HepG2 (cell line): Measurements from ENCODE around the gene STRN3. TPM values are rescaled to one million over a fixed set of nuclear protein-coding genes. Genes with fewer than 3 reads are reported as not detected.

Experiments used
- CHCHD3 ChIP-seq: sonication (generic); formaldehyde crosslinking; IDR thresholded peaks from 2 replicates; pipeline ENCODE4 v1.8.0; 2022; ENCODE audit warnings: mild to moderate bottlenecking, missing genetic modification reagents, moderate library complexity
- CREB1 ChIP-seq, 2 experiments: fragments of 450-650 bp in 1 of 2; IDR thresholded peaks; 2 replicates each; pipeline ENCODE4 v1.6.1; 2016 to 2017; ENCODE audit warnings: control low read depth in 1 of 2, mild to moderate bottlenecking in 1 of 2, missing compliant biosample characterization in 1 of 2, missing genetic modification characterization in 1 of 2
- DNMT3B ChIP-seq: conservative IDR thresholded peaks from 2 replicates; pipeline ENCODE4 v1.6.1; 2016; ENCODE audit warnings: missing biosample characterization, control low read depth
- FOXA3 ChIP-seq: IDR thresholded peaks from 2 replicates; pipeline ENCODE4 v1.6.1; 2016; ENCODE audit warnings: missing genetic modification reagents, missing compliant biosample characterization
- GATAD1 ChIP-seq: IDR thresholded peaks from 2 replicates; pipeline ENCODE4 v1.6.1; 2016; ENCODE audit warnings: missing genetic modification reagents, missing compliant biosample characterization
- JUND ChIP-seq: sonication (generic); formaldehyde crosslinking; IDR thresholded peaks from 2 replicates; pipeline ENCODE4 v1.8.0; 2022; ENCODE audit warnings: mild to moderate bottlenecking, missing genetic modification reagents
- KAT8 ChIP-seq: IDR thresholded peaks from 2 replicates; pipeline ENCODE4 v1.6.1; 2016; ENCODE audit warnings: missing genetic modification reagents, missing compliant biosample characterization
- KDM4B ChIP-seq: sonication (generic); formaldehyde crosslinking; IDR thresholded peaks from 2 replicates; pipeline ENCODE4 v1.4.0; 2020; ENCODE audit warnings: missing genetic modification reagents
- MAFK ChIP-seq, 2 experiments: IDR thresholded peaks in 1 of 2; conservative IDR thresholded peaks in 1 of 2; 2 replicates each; pipeline ENCODE4 v1.6.1; 2011; ENCODE audit warnings: improper control_type of control experiment in 2 of 2, low read length in 2 of 2
- POLR2G ChIP-seq: fragments of 200-400 bp; formaldehyde crosslinking; IDR thresholded peaks from 2 replicates; pipeline ENCODE4 v1.6.1; 2018; ENCODE audit warnings: mild to moderate bottlenecking, low read depth, low read length, moderate library complexity
- TOPORS ChIP-seq: sonication (generic); formaldehyde crosslinking; IDR thresholded peaks from 2 replicates; pipeline ENCODE4 v1.8.0; 2023; ENCODE audit warnings: mild to moderate bottlenecking, missing genetic modification reagents
- ZNF264 ChIP-seq: sonication (generic); formaldehyde crosslinking; IDR thresholded peaks from 2 replicates; pipeline ENCODE4 v1.4.0; 2020; ENCODE audit warnings: missing genetic modification reagents
- ZNF33B ChIP-seq: sonication (generic); formaldehyde crosslinking; IDR thresholded peaks from 2 replicates; pipeline ENCODE4 v1.5.1; 2020; ENCODE audit warnings: mild to moderate bottlenecking, missing genetic modification reagents
- polyA plus RNA-seq, 8 experiments: library from polyadenylated mRNA; depleted of rRNA in 3 of 8; stranded (reverse) in 7 of 8; unstranded in 1 of 8; fragments of >200 nt; fragmentation: Illumina TruSeq in 4 of 8; extraction: Trizol in 4 of 8; gene quantifications; 2 replicates each; pipeline versions ENCODE4 v1.2.1 to v1.2.3, GENCODE V29; 2011 to 2016; ENCODE audit warnings: low read depth in 4 of 8, missing spikeins in 1 of 8, mixed read lengths in 1 of 8; ENCODE audit not compliant: insufficient read depth in 1 of 8
- total RNA-seq, 5 experiments: library from RNA; depleted of rRNA; stranded (reverse); fragments of >200 nt; fragmentation: Illumina TruSeq; extraction: Trizol; gene quantifications; 2 replicates each; pipeline ENCODE4 v1.2.3, GENCODE V29; 2016; ENCODE audit warnings: low read depth in 1 of 5
- TF ChIP-seq, protein P1 (sequence below): sonication (generic); formaldehyde crosslinking; conservative IDR thresholded peaks from 2 replicates; pipeline ENCODE4 v1.4.0; 2020; ENCODE audit warnings: missing genetic modification reagents
- TF ChIP-seq, protein P2 (sequence below): sonication (generic); formaldehyde crosslinking; IDR thresholded peaks from 2 replicates; pipeline ENCODE4 v1.5.1; 2020; ENCODE audit warnings: missing genetic modification reagents, mild to moderate bottlenecking, borderline replicate concordance
- TF ChIP-seq, protein P3 (sequence below): sonication (generic); formaldehyde crosslinking; IDR thresholded peaks from 2 replicates; pipeline ENCODE4 v1.4.0; 2020; ENCODE audit warnings: missing genetic modification reagents
- TF ChIP-seq, protein P4 (sequence below): sonication (generic); formaldehyde crosslinking; IDR thresholded peaks from 2 replicates; pipeline ENCODE4 v1.5.0; 2020; ENCODE audit warnings: missing genetic modification reagents
- TF ChIP-seq, protein P5 (sequence below): sonication (generic); formaldehyde crosslinking; conservative IDR thresholded peaks from 2 replicates; pipeline ENCODE4 v1.4.0; 2020; ENCODE audit warnings: missing genetic modification reagents
- TF ChIP-seq, protein P6 (sequence below): sonication (generic); formaldehyde crosslinking; IDR thresholded peaks from 2 replicates; pipeline ENCODE4 v1.4.0; 2020; ENCODE audit warnings: mild to moderate bottlenecking, missing genetic modification reagents

Gene STRN3
- total and polyA plus RNA-seq, 2 of the 13 experiments (the other 11 are each of a cell fraction or from before 2014, with no cell fraction given), result 49.4 to 123 TPM

DNA sequence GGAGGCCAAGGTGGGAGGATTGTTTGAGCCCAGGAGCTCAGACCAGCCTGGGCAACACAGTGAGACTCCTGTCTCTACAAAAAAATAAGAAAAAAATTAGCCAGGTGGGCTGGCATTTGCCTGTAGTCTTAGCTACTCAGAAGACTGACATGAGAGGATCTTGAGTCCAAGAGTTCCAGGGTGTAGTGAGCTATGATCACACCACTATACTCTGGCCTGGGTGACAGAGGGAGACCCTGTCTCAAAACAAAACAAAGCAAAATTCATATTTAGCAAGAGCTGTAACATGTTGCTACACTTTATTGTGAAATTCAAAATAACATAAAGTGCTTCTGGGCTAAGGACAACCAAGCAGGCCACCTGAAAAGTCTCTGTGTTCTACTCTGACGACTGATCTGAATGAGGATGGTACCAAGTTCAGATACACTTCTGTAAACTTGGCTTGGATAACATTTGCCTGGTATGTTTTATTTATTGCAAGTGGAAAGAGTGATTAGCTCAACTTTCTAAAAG, 11.6 kb upstream of the STRN3 start (continued):
- peak; percentile 17; the same call in 1 of the 2 replicates for TF ChIP-seq GATAD1
- TF ChIP-seq KDM4B (CRISPR knock-in tag), result no peak; the same call in 1 of the 2 replicates
- TF ChIP-seq, protein P1, sequence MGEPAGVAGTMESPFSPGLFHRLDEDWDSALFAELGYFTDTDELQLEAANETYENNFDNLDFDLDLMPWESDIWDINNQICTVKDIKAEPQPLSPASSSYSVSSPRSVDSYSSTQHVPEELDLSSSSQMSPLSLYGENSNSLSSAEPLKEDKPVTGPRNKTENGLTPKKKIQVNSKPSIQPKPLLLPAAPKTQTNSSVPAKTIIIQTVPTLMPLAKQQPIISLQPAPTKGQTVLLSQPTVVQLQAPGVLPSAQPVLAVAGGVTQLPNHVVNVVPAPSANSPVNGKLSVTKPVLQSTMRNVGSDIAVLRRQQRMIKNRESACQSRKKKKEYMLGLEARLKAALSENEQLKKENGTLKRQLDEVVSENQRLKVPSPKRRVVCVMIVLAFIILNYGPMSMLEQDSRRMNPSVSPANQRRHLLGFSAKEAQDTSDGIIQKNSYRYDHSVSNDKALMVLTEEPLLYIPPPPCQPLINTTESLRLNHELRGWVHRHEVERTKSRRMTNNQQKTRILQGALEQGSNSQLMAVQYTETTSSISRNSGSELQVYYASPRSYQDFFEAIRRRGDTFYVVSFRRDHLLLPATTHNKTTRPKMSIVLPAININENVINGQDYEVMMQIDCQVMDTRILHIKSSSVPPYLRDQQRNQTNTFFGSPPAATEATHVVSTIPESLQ, result no peak
- no peak for TF ChIP-seq MAFK (conservative IDR thresholded peaks at IDR 0.05 in 1 of 2, IDR thresholded peaks at IDR 0.05 in 1 of 2; ENCODE audit: low read length in 2 of 2)
- TF ChIP-seq JUND (CRISPR knock-in tag), result 0 out of 2 replicates have a peak, but pooled peaks have one; percentile 28
- TF ChIP-seq, protein P2, sequence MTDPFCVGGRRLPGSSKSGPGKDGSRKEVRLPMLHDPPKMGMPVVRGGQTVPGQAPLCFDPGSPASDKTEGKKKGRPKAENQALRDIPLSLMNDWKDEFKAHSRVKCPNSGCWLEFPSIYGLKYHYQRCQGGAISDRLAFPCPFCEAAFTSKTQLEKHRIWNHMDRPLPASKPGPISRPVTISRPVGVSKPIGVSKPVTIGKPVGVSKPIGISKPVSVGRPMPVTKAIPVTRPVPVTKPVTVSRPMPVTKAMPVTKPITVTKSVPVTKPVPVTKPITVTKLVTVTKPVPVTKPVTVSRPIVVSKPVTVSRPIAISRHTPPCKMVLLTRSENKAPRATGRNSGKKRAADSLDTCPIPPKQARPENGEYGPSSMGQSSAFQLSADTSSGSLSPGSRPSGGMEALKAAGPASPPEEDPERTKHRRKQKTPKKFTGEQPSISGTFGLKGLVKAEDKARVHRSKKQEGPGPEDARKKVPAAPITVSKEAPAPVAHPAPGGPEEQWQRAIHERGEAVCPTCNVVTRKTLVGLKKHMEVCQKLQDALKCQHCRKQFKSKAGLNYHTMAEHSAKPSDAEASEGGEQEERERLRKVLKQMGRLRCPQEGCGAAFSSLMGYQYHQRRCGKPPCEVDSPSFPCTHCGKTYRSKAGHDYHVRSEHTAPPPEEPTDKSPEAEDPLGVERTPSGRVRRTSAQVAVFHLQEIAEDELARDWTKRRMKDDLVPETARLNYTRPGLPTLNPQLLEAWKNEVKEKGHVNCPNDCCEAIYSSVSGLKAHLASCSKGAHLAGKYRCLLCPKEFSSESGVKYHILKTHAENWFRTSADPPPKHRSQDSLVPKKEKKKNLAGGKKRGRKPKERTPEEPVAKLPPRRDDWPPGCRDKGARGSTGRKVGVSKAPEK (CRISPR knock-in tag), result no peak
- no peak for TF ChIP-seq POLR2G
- TF ChIP-seq KAT8 (CRISPR knock-in tag), result 0 out of 2 replicates have a peak, but pooled peaks have one; percentile 41
- no peak for TF ChIP-seq TOPORS (CRISPR knock-in tag)
- peak; percentile 84; the same call in 1 of the 2 replicates for TF ChIP-seq FOXA3 (CRISPR knock-in tag)
- TF ChIP-seq, protein P3, sequence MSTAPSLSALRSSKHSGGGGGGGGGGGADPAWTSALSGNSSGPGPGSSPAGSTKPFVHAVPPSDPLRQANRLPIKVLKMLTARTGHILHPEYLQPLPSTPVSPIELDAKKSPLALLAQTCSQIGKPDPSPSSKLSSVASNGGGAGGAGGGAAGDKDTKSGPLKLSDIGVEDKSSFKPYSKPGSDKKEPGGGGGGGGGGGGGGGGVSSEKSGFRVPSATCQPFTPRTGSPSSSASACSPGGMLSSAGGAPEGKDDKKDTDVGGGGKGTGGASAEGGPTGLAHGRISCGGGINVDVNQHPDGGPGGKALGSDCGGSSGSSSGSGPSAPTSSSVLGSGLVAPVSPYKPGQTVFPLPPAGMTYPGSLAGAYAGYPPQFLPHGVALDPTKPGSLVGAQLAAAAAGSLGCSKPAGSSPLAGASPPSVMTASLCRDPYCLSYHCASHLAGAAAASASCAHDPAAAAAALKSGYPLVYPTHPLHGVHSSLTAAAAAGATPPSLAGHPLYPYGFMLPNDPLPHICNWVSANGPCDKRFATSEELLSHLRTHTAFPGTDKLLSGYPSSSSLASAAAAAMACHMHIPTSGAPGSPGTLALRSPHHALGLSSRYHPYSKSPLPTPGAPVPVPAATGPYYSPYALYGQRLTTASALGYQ (CRISPR knock-in tag), result peak; percentile 45; the same call in 1 of the 2 replicates
- no peak for TF ChIP-seq CHCHD3
- TF ChIP-seq, protein P4, sequence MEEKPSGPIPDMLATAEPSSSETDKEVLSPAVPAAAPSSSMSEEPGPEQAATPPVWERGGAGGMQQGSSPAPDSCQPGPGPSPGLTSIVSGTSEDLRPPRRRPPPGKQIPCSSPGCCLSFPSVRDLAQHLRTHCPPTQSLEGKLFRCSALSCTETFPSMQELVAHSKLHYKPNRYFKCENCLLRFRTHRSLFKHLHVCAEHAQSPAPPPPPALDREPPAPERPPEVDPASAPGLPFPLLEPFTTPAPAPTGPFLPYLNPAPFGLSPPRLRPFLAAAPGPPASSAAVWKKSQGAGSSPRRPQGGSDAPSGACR (CRISPR knock-in tag), result no peak
- TF ChIP-seq ZNF33B, result no peak
- TF ChIP-seq ZNF264 (CRISPR knock-in tag), result no peak
- TF ChIP-seq, protein P5, sequence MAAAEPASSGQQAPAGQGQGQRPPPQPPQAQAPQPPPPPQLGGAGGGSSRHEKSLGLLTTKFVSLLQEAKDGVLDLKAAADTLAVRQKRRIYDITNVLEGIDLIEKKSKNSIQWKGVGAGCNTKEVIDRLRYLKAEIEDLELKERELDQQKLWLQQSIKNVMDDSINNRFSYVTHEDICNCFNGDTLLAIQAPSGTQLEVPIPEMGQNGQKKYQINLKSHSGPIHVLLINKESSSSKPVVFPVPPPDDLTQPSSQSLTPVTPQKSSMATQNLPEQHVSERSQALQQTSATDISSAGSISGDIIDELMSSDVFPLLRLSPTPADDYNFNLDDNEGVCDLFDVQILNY, result no peak
- no peak for TF ChIP-seq CREB1 (IDR thresholded peaks at IDR 0.05)
- TF ChIP-seq CREB1 (CRISPR knock-in tag; IDR thresholded peaks at IDR 0.05), result peak; percentile 47; the same call in 1 of the 2 replicates
- no peak for TF ChIP-seq DNMT3B (CRISPR knock-in tag)
- TF ChIP-seq, protein P6, sequence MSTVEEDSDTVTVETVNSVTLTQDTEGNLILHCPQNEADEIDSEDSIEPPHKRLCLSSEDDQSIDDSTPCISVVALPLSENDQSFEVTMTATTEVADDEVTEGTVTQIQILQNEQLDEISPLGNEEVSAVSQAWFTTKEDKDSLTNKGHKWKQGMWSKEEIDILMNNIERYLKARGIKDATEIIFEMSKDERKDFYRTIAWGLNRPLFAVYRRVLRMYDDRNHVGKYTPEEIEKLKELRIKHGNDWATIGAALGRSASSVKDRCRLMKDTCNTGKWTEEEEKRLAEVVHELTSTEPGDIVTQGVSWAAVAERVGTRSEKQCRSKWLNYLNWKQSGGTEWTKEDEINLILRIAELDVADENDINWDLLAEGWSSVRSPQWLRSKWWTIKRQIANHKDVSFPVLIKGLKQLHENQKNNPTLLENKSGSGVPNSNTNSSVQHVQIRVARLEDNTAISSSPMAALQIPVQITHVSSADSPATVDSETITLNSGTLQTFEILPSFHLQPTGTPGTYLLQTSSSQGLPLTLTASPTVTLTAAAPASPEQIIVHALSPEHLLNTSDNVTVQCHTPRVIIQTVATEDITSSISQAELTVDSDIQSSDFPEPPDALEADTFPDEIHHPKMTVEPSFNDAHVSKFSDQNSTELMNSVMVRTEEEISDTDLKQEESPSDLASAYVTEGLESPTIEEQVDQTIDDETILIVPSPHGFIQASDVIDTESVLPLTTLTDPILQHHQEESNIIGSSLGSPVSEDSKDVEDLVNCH (CRISPR knock-in tag), result no peak
